22Rv1 (cell line): ENCODE measurements around the gene SAFB2.

Experiments used
- H3K27ac ChIP-seq: fragments of 450-650 bp; 2 replicates; pipeline ENCODE4 v1.5.1; 2017
- CTCF ChIP-seq: fragments of 450-650 bp; IDR thresholded peaks from 2 replicates; pipeline ENCODE4 v1.5.1; 2017; ENCODE audit warnings: mild to moderate bottlenecking
- ZFX ChIP-seq: fragments of 450-650 bp; IDR thresholded peaks from 2 replicates; pipeline ENCODE4 v1.6.1; 2017; ENCODE audit warnings: antibody characterized with exemption, borderline replicate concordance

The SAFB2 gene

GRCh38 chr19:5567970-5568407 lies 54.6 kb downstream of the SAFB2 start:
- TF ChIP-seq CTCF (no peak), ZFX (no peak)
- H3K27ac ChIP-seq, result no peak overlapping the region

GRCh38 chr19:5567360-5567969 lies 55.1 kb downstream of the SAFB2 start, which contains the start of gene TINCR:
Gene TINCR (minus strand): TSS chr19:5567953.
- TF ChIP-seq CTCF, result peak; percentile 71
- TF ChIP-seq ZFX, result no peak
- H3K27ac ChIP-seq, result no peak within 1 kb of the TSS

- TF ChIP-seq CTCF, result no peak
- no peak for TF ChIP-seq ZFX
- no peak overlapping the region for H3K27ac ChIP-seq
Measured at GRCh38 chr19:5564930-5565329, 57.6 kb downstream of the SAFB2 start.

GRCh38 chr19:5563935-5564612 lies 58.5 kb downstream of the SAFB2 start:
- H3K27ac ChIP-seq, result no peak overlapping the region
- no peak for TF ChIP-seq CTCF

GRCh38 chr19:5563008-5563431 lies 59.6 kb downstream of the SAFB2 start:
- H3K27ac ChIP-seq, result no peak overlapping the region
- TF ChIP-seq ZFX, result no peak
- peak; percentile 28 for TF ChIP-seq CTCF

GRCh38 chr19:5562280-5562679 lies 60.3 kb downstream of the SAFB2 start:
- TF ChIP-seq ZFX (no peak), CTCF (no peak)
- no peak overlapping the region for H3K27ac ChIP-seq

GRCh38 chr19:5561559-5561958 lies 61.0 kb downstream of the SAFB2 start:
- TF ChIP-seq ZFX, result no peak
- TF ChIP-seq CTCF, result peak; percentile 62
- H3K27ac ChIP-seq, result no peak overlapping the region
